ENCODE measurements around the gene PDPR.
"Not testable (repeated sequence)": the region's sequence is repeated elsewhere in the genome, so short reads cannot be mapped to it uniquely, and the experiment has no call there.

DNA sequence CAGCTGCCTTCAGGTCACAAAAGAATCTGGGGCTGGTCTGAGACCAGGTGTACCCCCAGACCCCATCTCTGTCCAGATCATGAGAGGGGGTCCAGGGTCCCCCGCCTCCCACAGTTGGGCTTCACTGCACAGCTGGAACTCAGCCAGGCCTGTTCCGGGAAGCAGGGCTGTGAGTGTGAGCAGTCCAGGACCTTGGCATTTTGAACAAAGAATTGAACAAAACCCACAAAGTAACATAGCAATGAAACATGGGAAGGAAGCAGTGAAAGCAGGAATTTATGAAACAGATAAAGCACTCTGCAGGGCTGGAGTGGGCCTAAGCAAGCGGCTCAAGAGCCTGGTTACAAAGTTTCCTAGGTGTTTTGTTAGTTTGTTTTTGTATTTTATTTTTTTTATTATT, 84.5 kb downstream of the PDPR start:
- TF ChIP-seq, protein P1, sequence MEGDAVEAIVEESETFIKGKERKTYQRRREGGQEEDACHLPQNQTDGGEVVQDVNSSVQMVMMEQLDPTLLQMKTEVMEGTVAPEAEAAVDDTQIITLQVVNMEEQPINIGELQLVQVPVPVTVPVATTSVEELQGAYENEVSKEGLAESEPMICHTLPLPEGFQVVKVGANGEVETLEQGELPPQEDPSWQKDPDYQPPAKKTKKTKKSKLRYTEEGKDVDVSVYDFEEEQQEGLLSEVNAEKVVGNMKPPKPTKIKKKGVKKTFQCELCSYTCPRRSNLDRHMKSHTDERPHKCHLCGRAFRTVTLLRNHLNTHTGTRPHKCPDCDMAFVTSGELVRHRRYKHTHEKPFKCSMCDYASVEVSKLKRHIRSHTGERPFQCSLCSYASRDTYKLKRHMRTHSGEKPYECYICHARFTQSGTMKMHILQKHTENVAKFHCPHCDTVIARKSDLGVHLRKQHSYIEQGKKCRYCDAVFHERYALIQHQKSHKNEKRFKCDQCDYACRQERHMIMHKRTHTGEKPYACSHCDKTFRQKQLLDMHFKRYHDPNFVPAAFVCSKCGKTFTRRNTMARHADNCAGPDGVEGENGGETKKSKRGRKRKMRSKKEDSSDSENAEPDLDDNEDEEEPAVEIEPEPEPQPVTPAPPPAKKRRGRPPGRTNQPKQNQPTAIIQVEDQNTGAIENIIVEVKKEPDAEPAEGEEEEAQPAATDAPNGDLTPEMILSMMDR (IDR thresholded peaks at IDR 0.05; ENCODE audit: low read depth, low read length), result not testable (repeated sequence)
- TF ChIP-seq, protein P2, sequence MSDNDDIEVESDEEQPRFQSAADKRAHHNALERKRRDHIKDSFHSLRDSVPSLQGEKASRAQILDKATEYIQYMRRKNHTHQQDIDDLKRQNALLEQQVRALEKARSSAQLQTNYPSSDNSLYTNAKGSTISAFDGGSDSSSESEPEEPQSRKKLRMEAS (IDR thresholded peaks at IDR 0.05; ENCODE audit: low read depth, low read length), result not testable (repeated sequence)

Data from NB4 (cell line).